ENCODE results near the gene LHX3. TPM values are rescaled to one million over a fixed set of nuclear protein-coding genes. Genes with fewer than 3 reads are reported as not detected.

Gene LHX3
- total and polyA plus RNA-seq, 2 of the 8 experiments (the other 6 are each of a cell fraction or from before 2014, with no cell fraction given), result 0.02 TPM; not detected in 1

DNA sequence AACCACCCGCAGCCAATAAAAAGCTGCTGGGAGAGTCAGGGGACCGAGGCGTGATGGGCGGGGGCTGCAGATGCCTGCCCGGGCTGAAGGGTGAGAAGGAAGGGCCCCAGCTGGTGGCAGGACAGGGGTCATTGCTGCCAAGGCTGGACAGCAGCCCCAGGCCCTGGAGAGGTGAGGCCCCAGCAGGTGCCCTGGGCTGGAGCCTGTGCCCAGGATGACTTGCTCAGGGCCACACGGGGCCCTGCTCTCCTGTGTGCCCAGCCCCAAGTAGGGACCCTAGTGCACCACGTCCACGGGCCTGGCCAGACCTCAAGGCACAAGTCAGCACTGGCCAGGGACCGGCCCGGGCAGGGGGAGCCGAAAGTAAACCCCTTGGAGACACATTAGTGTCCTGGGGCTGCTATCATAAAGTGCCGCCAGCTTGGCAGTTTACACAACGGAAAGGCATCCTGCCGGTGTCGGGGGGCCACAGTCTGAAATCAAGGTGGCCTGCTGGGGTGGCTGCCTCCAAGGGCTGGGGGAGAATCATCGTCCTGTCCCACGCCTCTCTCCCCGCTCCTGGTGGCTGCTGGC is 22.0 kb downstream of the LHX3 start (continued):
- no peak for TF ChIP-seq CTCF (IDR thresholded peaks at IDR 0.05; ENCODE audit: control extremely low read depth in 1 of 3, insufficient read depth in 1 of 3, low read depth in 1 of 3, low read length in 3 of 3)
- no peak for TF ChIP-seq TBP (IDR thresholded peaks at IDR 0.05; ENCODE audit: low read depth, low read length)
- no peak for TF ChIP-seq CTBP2 (IDR thresholded peaks at IDR 0.05; ENCODE audit: borderline replicate concordance, insufficient read depth, insufficient read length, low read length)
- no peak for TF ChIP-seq SAP30 (IDR thresholded peaks at IDR 0.05; ENCODE audit: insufficient read depth, insufficient replicate concordance, low read length)
- TF ChIP-seq, protein P1, sequence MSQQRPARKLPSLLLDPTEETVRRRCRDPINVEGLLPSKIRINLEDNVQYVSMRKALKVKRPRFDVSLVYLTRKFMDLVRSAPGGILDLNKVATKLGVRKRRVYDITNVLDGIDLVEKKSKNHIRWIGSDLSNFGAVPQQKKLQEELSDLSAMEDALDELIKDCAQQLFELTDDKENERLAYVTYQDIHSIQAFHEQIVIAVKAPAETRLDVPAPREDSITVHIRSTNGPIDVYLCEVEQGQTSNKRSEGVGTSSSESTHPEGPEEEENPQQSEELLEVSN (IDR thresholded peaks at IDR 0.05), result no peak
- no peak for TF ChIP-seq CHD2 (IDR thresholded peaks at IDR 0.05; ENCODE audit: low read length)
- no peak for TF ChIP-seq CHD7 (IDR thresholded peaks at IDR 0.05; ENCODE audit: insufficient replicate concordance, low read length)

Data from H1 (cell line).